OCI-LY7 (cell line): ENCODE results near the gene AFMID. TPM values are rescaled to one million over a fixed set of nuclear protein-coding genes. Genes with fewer than 3 reads are reported as not detected.

Experiments used
- BruUV-seq: library from RNA; stranded (reverse); fragments of 400-500 nt; replicated peaks from 2 replicates; lab custom pipeline; 2021; lab: Mats Ljungman, UMichigan
- CTCF ChIA-PET: fragments of 300-600 bp; sonication (Branson Sonifier 250); formaldehyde crosslinking; loops from one replicate; lab custom pipeline; 2022; ENCODE audit warnings: antibody characterized with exemption; ENCODE audit not compliant: unreplicated experiment; lab: Charles Lee
- POLR2A ChIA-PET: fragments of 300-600 bp; sonication (Branson Sonifier 250); formaldehyde crosslinking; loops from one replicate; lab custom pipeline; 2022; ENCODE audit warnings: antibody characterized with exemption; lab: Charles Lee
- DNase-seq: peaks from one replicate; pipeline ENCODE4 v3.0.0-alpha.2; 2015; ENCODE audit warnings: low spot score
- H2AFZ ChIP-seq: fragments of 200-600 bp; sonication (generic), shearing (Covaris generic); 2 replicates; pipeline ENCODE4 v1.6.1; 2014; ENCODE audit warnings: mild to moderate bottlenecking, antibody characterized with exemption, low read length, moderate library complexity
- H3K27ac ChIP-seq: fragments of 200-600 bp; sonication (generic); 2 replicates; pipeline ENCODE4 v1.5.1; 2014; ENCODE audit warnings: mixed run types, low read depth, mild to moderate bottlenecking, moderate library complexity, low read length, inconsistent platforms; ENCODE audit not compliant: poor library complexity, severe bottlenecking
- H3K36me3 ChIP-seq: fragments of 200-600 bp; sonication (generic); 2 replicates; pipeline ENCODE4 v1.6.1; 2014; ENCODE audit warnings: mild to moderate bottlenecking, antibody characterized with exemption, low read length, moderate library complexity, mixed read lengths; ENCODE audit not compliant: insufficient read depth
- H3K4me1 ChIP-seq: fragments of 200-600 bp; sonication (generic); 2 replicates; pipeline ENCODE4 v1.5.1; 2014; ENCODE audit warnings: mild to moderate bottlenecking, low read length; ENCODE audit not compliant: insufficient read depth, poor library complexity, severe bottlenecking
- H3K4me2 ChIP-seq: fragments of 200-600 bp; sonication (generic); 2 replicates; pipeline ENCODE4 v1.6.1; 2014; ENCODE audit warnings: mild to moderate bottlenecking, low read length
- H3K4me3 ChIP-seq: fragments of 200-600 bp; sonication (generic); 2 replicates; pipeline ENCODE4 v1.5.1; 2014; ENCODE audit warnings: mild to moderate bottlenecking, low read depth, low read length; ENCODE audit not compliant: poor library complexity, severe bottlenecking
- H3K79me2 ChIP-seq: fragments of 200-600 bp; sonication (generic); 2 replicates; pipeline ENCODE4 v1.6.1; 2016; ENCODE audit warnings: low read depth, mild to moderate bottlenecking, low read length, moderate library complexity, mixed read lengths; ENCODE audit not compliant: insufficient read depth
- H3K9me2 ChIP-seq: fragments of 200-600 bp; sonication (generic); 2 replicates; pipeline ENCODE4 v1.6.1; 2016; ENCODE audit warnings: mild to moderate bottlenecking, low read length, mixed read lengths; ENCODE audit not compliant: insufficient read depth
- H3K9me3 ChIP-seq: fragments of 200-600 bp; sonication (generic); 2 replicates; pipeline ENCODE4 v1.6.1; 2014; ENCODE audit warnings: mild to moderate bottlenecking, mixed run types, low read length, mixed read lengths
- H4K20me1 ChIP-seq: fragments of 200-600 bp; sonication (generic); 2 replicates; pipeline ENCODE4 v1.6.1; 2014; ENCODE audit warnings: mild to moderate bottlenecking, antibody characterized with exemption, low read length, moderate library complexity, mixed read lengths; ENCODE audit not compliant: insufficient read depth
- EZH2phosphoT487 ChIP-seq: fragments of 200-600 bp; sonication (generic); IDR thresholded peaks from 2 replicates; pipeline ENCODE4 v1.6.1; 2018; ENCODE audit warnings: low read depth, borderline replicate concordance, mild to moderate bottlenecking, mixed run types, antibody characterized with exemption, low read length, moderate library complexity, mixed read lengths
- intact Hi-C: fragments of 100-400 bp; cut with micrococcal nuclease; formaldehyde crosslinking; loops from one replicate; pipeline ENCODE4 v1.10.0; 2022; ENCODE audit not compliant: unreplicated experiment
- total RNA-seq, 2 experiments: library from RNA; depleted of rRNA in 1 of 2; stranded (reverse); fragments of >200 nt in 1 of 2; shearing (Covaris generic) in 1 of 2; gene quantifications; 2 replicates each; pipeline ENCODE4 v1.2.3, GENCODE V29; 2014 to 2022
- TF ChIP-seq, protein P1 (sequence below): fragments of 200-600 bp; sonication (generic); conservative IDR thresholded peaks from 2 replicates; pipeline ENCODE4 v1.5.1; 2014; ENCODE audit warnings: mild to moderate bottlenecking, antibody characterized with exemption, low read length, moderate library complexity, mixed read lengths

AFMID gene
- total RNA-seq, 2 experiments from 2014 or later = 89.1 to 101 TPM

DNA sequence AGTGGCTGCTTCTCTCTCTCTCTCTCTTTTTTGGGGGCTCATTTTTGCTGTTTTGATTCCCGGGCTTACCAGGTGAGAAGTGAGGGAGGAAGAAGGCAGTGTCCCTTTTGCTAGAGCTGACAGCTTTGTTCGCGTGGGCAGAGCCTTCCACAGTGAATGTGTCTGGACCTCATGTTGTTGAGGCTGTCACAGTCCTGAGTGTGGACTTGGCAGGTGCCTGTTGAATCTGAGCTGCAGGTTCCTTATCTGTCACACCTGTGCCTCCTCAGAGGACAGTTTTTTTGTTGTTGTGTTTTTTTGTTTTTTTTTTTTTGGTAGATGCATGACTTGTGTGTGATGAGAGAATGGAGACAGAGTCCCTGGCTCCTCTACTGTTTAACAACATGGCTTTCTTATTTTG, 36.6 kb downstream of the AFMID start:
- no peaks in the 10 kb centered on the region for H3K79me2 ChIP-seq
- H3K9me2 ChIP-seq = no peaks in the 10 kb centered on the region
- peaks cover 4% of the 10 kb centered on the region for H3K4me1 ChIP-seq
- POLR2A ChIA-PET = no interaction called here
- no peak overlapping the region for H3K4me2 ChIP-seq
- no peaks in the 10 kb centered on the region for H3K9me3 ChIP-seq
- BruUV-seq = no TSS peak
- H3K36me3 ChIP-seq = peaks cover 66% of the 10 kb centered on the region
- TF ChIP-seq EZH2phosphoT487 = no peak
- TF ChIP-seq, protein P1, sequence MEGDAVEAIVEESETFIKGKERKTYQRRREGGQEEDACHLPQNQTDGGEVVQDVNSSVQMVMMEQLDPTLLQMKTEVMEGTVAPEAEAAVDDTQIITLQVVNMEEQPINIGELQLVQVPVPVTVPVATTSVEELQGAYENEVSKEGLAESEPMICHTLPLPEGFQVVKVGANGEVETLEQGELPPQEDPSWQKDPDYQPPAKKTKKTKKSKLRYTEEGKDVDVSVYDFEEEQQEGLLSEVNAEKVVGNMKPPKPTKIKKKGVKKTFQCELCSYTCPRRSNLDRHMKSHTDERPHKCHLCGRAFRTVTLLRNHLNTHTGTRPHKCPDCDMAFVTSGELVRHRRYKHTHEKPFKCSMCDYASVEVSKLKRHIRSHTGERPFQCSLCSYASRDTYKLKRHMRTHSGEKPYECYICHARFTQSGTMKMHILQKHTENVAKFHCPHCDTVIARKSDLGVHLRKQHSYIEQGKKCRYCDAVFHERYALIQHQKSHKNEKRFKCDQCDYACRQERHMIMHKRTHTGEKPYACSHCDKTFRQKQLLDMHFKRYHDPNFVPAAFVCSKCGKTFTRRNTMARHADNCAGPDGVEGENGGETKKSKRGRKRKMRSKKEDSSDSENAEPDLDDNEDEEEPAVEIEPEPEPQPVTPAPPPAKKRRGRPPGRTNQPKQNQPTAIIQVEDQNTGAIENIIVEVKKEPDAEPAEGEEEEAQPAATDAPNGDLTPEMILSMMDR = no peak
- no peak overlapping the region for H3K27ac ChIP-seq
- no peak overlapping the region for H2AFZ ChIP-seq
- CTCF ChIA-PET = no interaction called here
- no peaks in the 10 kb centered on the region for H4K20me1 ChIP-seq
- DNase-seq = no peak
- intact Hi-C loops = no loop called here
- H3K4me3 ChIP-seq = no peak overlapping the region

DNA sequence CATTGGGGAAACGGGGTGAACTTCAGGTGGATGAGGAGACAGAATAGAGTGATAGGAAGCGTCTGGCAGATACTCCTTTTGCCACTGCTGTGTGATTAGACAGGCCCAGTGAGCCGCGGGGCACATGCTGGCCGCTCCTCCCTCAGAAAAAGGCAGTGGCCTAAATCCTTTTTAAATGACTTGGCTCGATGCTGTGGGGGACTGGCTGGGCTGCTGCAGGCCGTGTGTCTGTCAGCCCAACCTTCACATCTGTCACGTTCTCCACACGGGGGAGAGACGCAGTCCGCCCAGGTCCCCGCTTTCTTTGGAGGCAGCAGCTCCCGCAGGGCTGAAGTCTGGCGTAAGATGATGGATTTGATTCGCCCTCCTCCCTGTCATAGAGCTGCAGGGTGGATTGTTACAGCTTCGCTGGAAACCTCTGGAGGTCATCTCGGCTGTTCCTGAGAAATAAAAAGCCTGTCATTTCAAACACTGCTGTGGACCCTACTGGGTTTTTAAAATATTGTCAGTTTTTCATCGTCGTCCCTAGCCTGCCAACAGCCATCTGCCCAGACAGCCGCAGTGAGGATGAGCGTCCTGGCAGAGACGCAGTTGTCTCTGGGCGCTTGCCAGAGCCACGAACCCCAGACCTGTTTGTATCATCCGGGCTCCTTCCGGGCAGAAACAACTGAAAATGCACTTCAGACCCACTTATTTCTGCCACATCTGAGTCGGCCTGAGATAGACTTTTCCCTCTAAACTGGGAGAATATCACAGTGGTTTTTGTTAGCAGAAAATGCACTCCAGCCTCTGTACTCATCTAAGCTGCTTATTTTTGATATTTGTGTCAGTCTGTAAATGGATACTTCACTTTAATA, 37.3 kb downstream of the AFMID start:
- Histone ChIP-seq H4K20me1 (no peaks in the 10 kb centered on the region), H3K79me2 (no peaks in the 10 kb centered on the region), H3K4me3 (no peak overlapping the region), H3K9me2 (no peaks in the 10 kb centered on the region), H3K27ac (no peak overlapping the region), H3K4me2 (no peak overlapping the region), H3K9me3 (no peaks in the 10 kb centered on the region), H3K36me3 (peaks cover 59% of the 10 kb centered on the region), H2AFZ (no peak overlapping the region), H3K4me1 (peaks cover 4% of the 10 kb centered on the region)
- ChIA-PET POLR2A (interaction anchor here (1.9 kb wide), 1 partner anchor 10 kb away, joined by 4 read pairs; no protein-coding TSS in a partner anchor), CTCF (no interaction called here)
- intact Hi-C loops = no loop called here
- no TSS peak for BruUV-seq
- no peak for TF ChIP-seq EZH2phosphoT487
- TF ChIP-seq, protein P1 = no peak
- DNase-seq = no peak
